Vagina (tissue), 2 donors: ENCODE data around the gene ARAP3.

Experiments used
- CTCF ChIP-seq, 3 experiments: fragments of 450-650 bp in 2 of 3; fragments of 200-600 bp in 1 of 3; sonication (generic) in 1 of 3; IDR thresholded peaks; one replicate each; pipeline ENCODE4 v1.5.1; 2017 to 2019; ENCODE audit warnings: antibody characterized with exemption in 3 of 3, mild to moderate bottlenecking in 2 of 3, moderate library complexity in 2 of 3
- POLR2A ChIP-seq, 2 donors: fragments of 450-650 bp; IDR thresholded peaks; one replicate each; pipeline ENCODE4 v1.6.1; 2017; ENCODE audit warnings: antibody characterized with exemption in 2 of 2, mild to moderate bottlenecking in 2 of 2, moderate library complexity in 2 of 2
- POLR2AphosphoS5 ChIP-seq, 2 donors: sonication (generic); formaldehyde crosslinking; IDR thresholded peaks; one replicate each; pipeline ENCODE4 v1.9.0; 2017; ENCODE audit warnings: antibody characterized with exemption in 2 of 2, mild to moderate bottlenecking in 2 of 2, low read depth in 1 of 2; ENCODE audit not compliant: insufficient read depth in 1 of 2

- TF ChIP-seq CTCF (IDR thresholded peaks at IDR 0.05) (no peak), POLR2AphosphoS5 (IDR thresholded peaks at IDR 0.05; ENCODE audit: insufficient read depth in 1 of 2, low read depth in 1 of 2) (no peak), POLR2A (IDR thresholded peaks at IDR 0.05) (no peak)
Observed at GRCh38 chr5:141605523-141606277, 76.3 kb downstream of the ARAP3 start.
